Measurements from ENCODE around the gene KCNK16. TPM values are rescaled to one million over a fixed set of nuclear protein-coding genes. Genes with fewer than 3 reads are reported as not detected.

The KCNK16 gene
- total RNA-seq, 1 donor from 2014 or later: not detected

GRCh38 chr6:39339868-39340550 lies 17.5 kb upstream of the KCNK16 start:
- no peak for TF ChIP-seq CTCF (IDR thresholded peaks at IDR 0.05; ENCODE audit: insufficient read depth, low read length, poor library complexity, severe bottlenecking)
- no peak overlapping the region for H3K4me3 ChIP-seq (ENCODE audit: low read depth, low read length)

GRCh38 chr6:39339096-39339867 lies 16.8 kb upstream of the KCNK16 start:
- no peaks in the 10 kb centered on the region for H3K36me3 ChIP-seq (ENCODE audit: control insufficient read depth, insufficient read depth, low read length)
- H3K4me3 ChIP-seq (ENCODE audit: low read depth, low read length): no peak overlapping the region
- TF ChIP-seq CTCF (IDR thresholded peaks at IDR 0.05; ENCODE audit: insufficient read depth, low read length, poor library complexity, severe bottlenecking): no peak
- H3K27me3 ChIP-seq (ENCODE audit: control insufficient read depth, insufficient read depth, low read length): peaks cover 13% of the 10 kb centered on the region
- no peak for DNase-seq (ENCODE audit: low read depth)

More at GRCh38 chr6:39339868-39340550, 17.5 kb upstream of the KCNK16 start:
- no peak for DNase-seq (ENCODE audit: low read depth)
- peaks cover 13% of the 10 kb centered on the region for H3K27me3 ChIP-seq (ENCODE audit: control insufficient read depth, insufficient read depth, low read length)
- no peaks in the 10 kb centered on the region for H3K36me3 ChIP-seq (ENCODE audit: control insufficient read depth, insufficient read depth, low read length)

GRCh38 chr6:39338397-39338796 lies 15.9 kb upstream of the KCNK16 start:
- Histone ChIP-seq H3K27me3 (ENCODE audit: control insufficient read depth, insufficient read depth, low read length) (peaks cover 13% of the 10 kb centered on the region), H3K4me3 (ENCODE audit: low read depth, low read length) (no peak overlapping the region), H3K36me3 (ENCODE audit: control insufficient read depth, insufficient read depth, low read length) (no peaks in the 10 kb centered on the region)
- no peak for TF ChIP-seq CTCF (IDR thresholded peaks at IDR 0.05; ENCODE audit: insufficient read depth, low read length, poor library complexity, severe bottlenecking)
- no peak for DNase-seq (ENCODE audit: low read depth)

- no peak overlapping the region for H3K4me3 ChIP-seq (ENCODE audit: low read depth, low read length)
- H3K27me3 ChIP-seq (ENCODE audit: control insufficient read depth, insufficient read depth, low read length): peaks cover 11% of the 10 kb centered on the region
- no peak for DNase-seq (ENCODE audit: low read depth)
- no peaks in the 10 kb centered on the region for H3K36me3 ChIP-seq (ENCODE audit: control insufficient read depth, insufficient read depth, low read length)
- TF ChIP-seq CTCF (IDR thresholded peaks at IDR 0.05; ENCODE audit: insufficient read depth, low read length, poor library complexity, severe bottlenecking): no peak
Measured at GRCh38 chr6:39335780-39336545, 13.5 kb upstream of the KCNK16 start.

- H3K36me3 ChIP-seq (ENCODE audit: control insufficient read depth, insufficient read depth, low read length): no peaks in the 10 kb centered on the region
- no peak overlapping the region for H3K4me3 ChIP-seq (ENCODE audit: low read depth, low read length)
- no peak for TF ChIP-seq CTCF (IDR thresholded peaks at IDR 0.05; ENCODE audit: insufficient read depth, low read length, poor library complexity, severe bottlenecking)
- H3K27me3 ChIP-seq (ENCODE audit: control insufficient read depth, insufficient read depth, low read length): peaks cover 3% of the 10 kb centered on the region
- DNase-seq (ENCODE audit: low read depth): no peak
Measured at GRCh38 chr6:39333644-39334438, 11.3 kb upstream of the KCNK16 start.
